Aorta (tissue), 5 donors: Measurements from ENCODE around the gene CEACAM19. TPM values are rescaled to one million over a fixed set of nuclear protein-coding genes. Genes with fewer than 3 reads are reported as not detected.
"Not testable (repeated sequence)": the region's sequence is repeated elsewhere in the genome, so short reads cannot be mapped to it uniquely, and the experiment has no call there.

Source experiments
- ATAC-seq: fragments of 200-7000 bp; cut with Tn5 transposase; one replicate; pipeline ENCODE4 v1.9.1; 2022; ENCODE audit warnings: moderate library complexity; ENCODE audit not compliant: low FRiP score
- DNase-seq, 2 donors: peaks; one replicate each; pipeline ENCODE4 v3.0.0-alpha.2; 2020
- H3K27ac ChIP-seq, 2 donors: one replicate each; pipeline ENCODE4 v1.5.1; 2013; ENCODE audit warnings: low read length in 2 of 2, mild to moderate bottlenecking in 2 of 2, moderate library complexity in 2 of 2, control low read depth in 1 of 2, inconsistent platforms in 1 of 2, low read depth in 1 of 2
- H3K27me3 ChIP-seq, 2 donors: one replicate each; pipeline ENCODE4 v1.6.1; 2013; ENCODE audit warnings: control low read depth in 1 of 2, low read length in 1 of 2, mild to moderate bottlenecking in 1 of 2, moderate library complexity in 1 of 2; ENCODE audit not compliant: insufficient read depth in 2 of 2, control insufficient read depth in 1 of 2
- H3K36me3 ChIP-seq, 2 donors: one replicate each; pipeline ENCODE4 v1.6.1; 2013; ENCODE audit warnings: control low read depth in 1 of 2, low read length in 1 of 2, mild to moderate bottlenecking in 1 of 2; ENCODE audit not compliant: insufficient read depth in 2 of 2, control insufficient read depth in 1 of 2
- H3K4me1 ChIP-seq, 2 donors: one replicate each; pipeline ENCODE4 v1.6.1; 2013; ENCODE audit warnings: low read length in 2 of 2, control low read depth in 1 of 2, mild to moderate bottlenecking in 1 of 2, moderate library complexity in 1 of 2; ENCODE audit not compliant: insufficient read depth in 2 of 2, control insufficient read depth in 1 of 2
- H3K4me3 ChIP-seq, 2 donors: one replicate each; pipeline ENCODE4 v1.5.1; 2013; ENCODE audit warnings: low read length in 2 of 2, control low read depth in 1 of 2, mild to moderate bottlenecking in 1 of 2
- H3K9me3 ChIP-seq: one replicate; pipeline ENCODE4 v1.6.1; 2013; ENCODE audit warnings: mild to moderate bottlenecking, low read length; ENCODE audit not compliant: control insufficient read depth
- WGBS, 2 donors: extraction: QIAGEN DNeasy Blood & Tissue Kit; methylation state at CpG; one replicate each; pipeline ENCODE4 v1.1.7; 2013; 5-methylcytosine and 5-hydroxymethylcytosine counted together
- intact Hi-C, 2 donors: fragments of 100-400 bp; cut with DNase I; formaldehyde crosslinking; loops; one replicate each; pipeline versions ENCODE4 v1.14.2 to v1.15.0; 2022
- polyA plus RNA-seq, 2 donors: library from polyadenylated mRNA; stranded (reverse); fragments of 200-250 nt; gene quantifications; one replicate each; pipeline ENCODE4 v1.2.3, GENCODE V29; 2013
- total RNA-seq, 2 donors: library from RNA; stranded (reverse); fragmentation: NEBNext Ultra II Directional; extraction: Animal tissue kit (Norgen Biotek cat#: 25700); gene quantifications; one replicate each; pipeline ENCODE4 v1.2.1, GENCODE V29; 2021
- donor health status: healthy with polysubstance abuse.
- donor health status: Bipolar disorder and iron deficiency.
- donor health status: DM: no; HTN: no; CAD: no.
- donor health status: DM: no; HTN: no; CAD: no.
- donor health status: DM: yes; HTN: yes; CAD: no.

The CEACAM19 gene
- total and polyA plus RNA-seq, 4 donors = 1.8 to 18.4 (median 12.7) TPM

DNA sequence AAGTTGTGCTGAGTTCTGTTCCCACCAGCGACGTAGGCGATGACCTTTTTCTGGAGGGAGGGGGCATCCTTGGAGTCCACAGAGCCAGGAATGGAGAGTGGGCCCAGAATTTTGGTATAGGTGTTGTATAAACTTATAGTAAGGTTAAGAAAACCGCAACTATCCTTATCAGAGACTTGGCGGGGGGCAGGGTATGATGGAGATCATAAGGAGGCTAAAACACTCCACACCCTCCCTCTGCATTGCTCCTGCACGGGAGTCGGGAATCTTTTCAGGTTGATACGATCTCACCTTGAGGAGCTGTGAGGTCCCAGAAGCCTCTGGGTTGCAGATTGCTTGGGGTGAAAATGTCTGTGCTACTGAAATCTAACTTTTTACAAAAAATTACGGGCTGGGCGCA lies 6.3 kb upstream of the CEACAM19 start:
- no peak for DNase-seq
- Histone ChIP-seq H3K27me3 (no peaks in the 10 kb centered on the region), H3K9me3 (no peaks in the 10 kb centered on the region), H3K27ac (no peak overlapping the region), H3K4me1 (no peaks in the 10 kb centered on the region), H3K4me3 (no peak overlapping the region), H3K36me3 (peaks cover 0 to 3% of the 10 kb centered on the region in 2 donors)
- WGBS, 2 donors = 90 to 92% methylated on average over 10 of the region's 10 CpGs
- intact Hi-C loops = no loop called here
- ATAC-seq = no peak

DNA sequence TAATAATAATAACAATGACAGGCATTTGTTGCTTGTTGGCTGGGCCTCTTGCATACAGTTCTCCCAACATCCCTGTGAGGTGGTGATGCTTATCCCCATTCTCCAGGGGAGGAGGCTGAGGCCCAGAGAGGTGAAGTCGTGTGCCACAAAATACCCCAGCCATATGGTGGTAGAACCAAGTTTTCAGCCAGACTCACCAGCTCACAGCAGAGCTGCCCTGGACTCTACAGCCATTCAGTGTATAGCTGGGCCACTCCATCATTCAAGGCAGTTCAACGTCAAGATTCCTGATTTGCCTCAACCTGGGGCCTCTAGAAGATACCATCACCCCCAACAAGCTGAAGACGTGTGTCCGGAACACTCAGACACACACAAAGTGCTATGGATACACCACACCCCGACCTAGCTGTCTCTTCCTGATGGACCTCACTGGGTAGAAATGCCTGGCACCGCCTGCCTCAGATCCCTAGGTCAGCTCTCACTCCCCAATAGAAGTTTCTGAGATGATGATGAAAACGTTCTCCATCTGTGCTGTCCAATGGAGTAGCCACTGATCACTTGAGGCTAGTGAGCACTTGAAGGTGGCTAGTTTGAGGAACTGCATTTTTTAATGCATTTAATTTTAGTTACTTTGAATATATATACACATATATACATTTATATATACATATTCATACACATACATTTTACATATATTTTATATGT lies 4.3 kb upstream of the CEACAM19 start:
- H3K27me3 ChIP-seq = no peaks in the 10 kb centered on the region
- no peak overlapping the region for H3K27ac ChIP-seq
- no peaks in the 10 kb centered on the region for H3K4me1 ChIP-seq
- 81 to 84% methylated on average over 7 of the region's 7 CpGs for WGBS, 2 donors
- no peaks in the 10 kb centered on the region for H3K9me3 ChIP-seq
- H3K36me3 ChIP-seq = peaks cover 0 to 3% of the 10 kb centered on the region in 2 donors
- ATAC-seq (no peak), DNase-seq (no peak)
- H3K4me3 ChIP-seq = no peak overlapping the region
- intact Hi-C loops = no loop called here

DNA sequence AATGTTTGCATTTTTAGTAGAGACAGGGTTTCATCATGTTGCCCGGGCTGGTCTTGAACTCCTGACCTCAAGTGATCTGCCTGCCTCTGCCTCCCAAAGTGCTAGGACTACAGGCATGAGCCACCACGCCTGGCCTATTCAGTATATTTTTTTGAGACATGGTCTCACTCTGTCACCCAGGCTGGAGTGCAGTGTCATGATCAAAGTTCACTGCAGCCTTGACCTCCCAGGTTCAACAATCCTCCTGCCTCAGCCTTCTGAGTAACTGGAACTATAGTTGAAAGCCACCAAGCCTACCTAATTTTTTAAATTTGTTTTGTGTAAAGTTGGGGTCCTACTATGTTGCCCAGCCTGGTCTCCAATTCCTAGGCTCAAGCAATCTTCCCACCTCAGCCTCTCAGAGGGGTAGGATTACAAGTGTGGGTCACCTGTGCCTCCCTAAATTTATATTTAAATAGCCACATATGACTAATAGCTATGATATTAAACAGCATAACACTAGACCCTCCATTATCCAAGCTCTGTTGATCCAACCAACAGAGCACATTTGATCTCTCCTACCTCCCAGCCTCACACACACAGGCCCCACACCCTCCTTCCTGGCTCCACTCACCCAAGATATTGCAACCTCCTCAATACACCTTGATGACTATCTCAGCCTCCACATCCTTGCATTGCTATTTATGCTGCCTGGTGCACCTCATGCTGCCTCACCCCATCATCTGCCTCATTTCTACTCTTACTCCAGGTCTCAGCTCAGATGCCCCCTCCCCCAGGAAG lies 2.1 kb upstream of the CEACAM19 start:
- Histone ChIP-seq H3K9me3 (no peaks in the 10 kb centered on the region), H3K4me1 (no peaks in the 10 kb centered on the region), H3K27me3 (no peaks in the 10 kb centered on the region), H3K27ac (no peak overlapping the region), H3K36me3 (no peaks in the 10 kb centered on the region), H3K4me3 (no peak overlapping the region)
- ATAC-seq = no peak
- intact Hi-C loops = no loop called here
- no peak for DNase-seq
- 82 to 83% methylated on average over 2 of the region's 2 CpGs for WGBS, 2 donors

DNA sequence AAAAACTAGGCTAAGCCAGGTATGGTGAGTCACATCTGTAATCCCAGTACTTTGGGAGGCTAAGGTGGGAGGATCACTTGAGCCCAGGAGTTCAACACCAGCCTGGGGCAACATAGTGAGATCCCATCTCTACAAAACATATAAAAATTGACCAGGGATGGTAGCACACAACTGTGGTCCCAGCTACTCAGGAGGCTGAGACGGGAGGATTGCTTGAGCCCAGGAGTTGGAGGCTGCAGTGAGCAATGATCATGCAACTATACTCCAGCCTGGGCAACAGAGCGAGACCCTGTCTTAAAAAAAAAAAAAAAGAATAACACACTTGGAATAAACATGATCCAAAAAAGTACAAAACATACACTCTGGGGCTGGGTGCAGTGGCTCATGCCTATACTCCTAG lies 1.3 kb upstream of the CEACAM19 start:
- H3K4me3 ChIP-seq, H3K27me3 ChIP-seq, ATAC-seq, H3K9me3 ChIP-seq, H3K4me1 ChIP-seq, H3K27ac ChIP-seq, intact Hi-C loops, H3K36me3 ChIP-seq, DNase-seq: not testable (repeated sequence)
- 96 to 98% methylated on average over 2 of the region's 2 CpGs for WGBS, 2 donors

DNA sequence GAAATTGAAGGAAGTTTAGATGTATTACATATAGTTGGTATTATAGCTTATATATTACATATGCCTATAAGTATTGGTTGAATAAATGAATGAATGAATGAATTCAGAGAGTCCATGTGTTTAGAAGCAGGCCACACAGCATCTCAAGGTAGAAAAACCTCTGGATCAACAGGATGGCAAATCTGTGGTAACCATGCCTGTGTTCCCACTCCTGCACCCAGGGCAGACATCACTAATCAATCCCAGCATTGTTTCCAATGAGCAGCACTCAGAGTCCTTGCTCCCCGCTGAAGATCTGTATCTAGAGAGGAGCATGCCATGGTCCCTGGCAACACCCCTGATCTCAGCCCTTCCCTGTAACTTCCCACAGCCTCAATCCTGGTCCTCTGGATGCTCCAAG lies 944 bp downstream of the CEACAM19 start:
- ATAC-seq (no peak), DNase-seq (no peak)
- Histone ChIP-seq H3K9me3 (no peaks in the 10 kb centered on the region), H3K4me1 (no peaks in the 10 kb centered on the region), H3K27me3 (no peaks in the 10 kb centered on the region), H3K36me3 (no peaks in the 10 kb centered on the region), H3K27ac (no peak overlapping the region), H3K4me3 (no peak overlapping the region)
- intact Hi-C loops = no loop called here
- WGBS, 2 donors = 81 to 85% methylated on average over 1 of the region's 1 CpG

DNA sequence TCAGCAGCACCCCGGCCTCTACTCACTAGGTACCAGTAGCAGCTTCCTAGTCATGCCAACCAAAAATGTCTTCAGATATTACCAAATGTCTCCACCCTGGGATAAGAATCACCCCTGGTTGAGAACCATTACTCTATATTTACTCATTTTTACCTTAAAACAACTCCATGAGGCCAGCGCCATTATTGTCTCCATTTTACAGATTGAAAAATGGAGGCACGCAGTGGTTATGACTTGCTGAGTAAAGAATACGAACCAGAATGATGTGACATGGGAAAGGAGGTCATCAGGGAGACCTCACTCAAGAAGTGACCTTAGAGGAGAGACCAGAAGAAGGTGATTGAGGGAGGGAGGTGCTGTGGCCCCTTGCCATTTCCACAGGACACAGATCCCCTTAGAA lies 2.2 kb downstream of the CEACAM19 start:
- no peak for ATAC-seq
- Histone ChIP-seq H3K36me3 (no peaks in the 10 kb centered on the region), H3K4me3 (no peak overlapping the region), H3K27me3 (no peaks in the 10 kb centered on the region), H3K27ac (no peak overlapping the region), H3K4me1 (no peaks in the 10 kb centered on the region), H3K9me3 (no peaks in the 10 kb centered on the region)
- 82 to 93% methylated on average over 4 of the region's 4 CpGs for WGBS, 2 donors
- no peak for DNase-seq
- intact Hi-C loops = no loop called here

DNA sequence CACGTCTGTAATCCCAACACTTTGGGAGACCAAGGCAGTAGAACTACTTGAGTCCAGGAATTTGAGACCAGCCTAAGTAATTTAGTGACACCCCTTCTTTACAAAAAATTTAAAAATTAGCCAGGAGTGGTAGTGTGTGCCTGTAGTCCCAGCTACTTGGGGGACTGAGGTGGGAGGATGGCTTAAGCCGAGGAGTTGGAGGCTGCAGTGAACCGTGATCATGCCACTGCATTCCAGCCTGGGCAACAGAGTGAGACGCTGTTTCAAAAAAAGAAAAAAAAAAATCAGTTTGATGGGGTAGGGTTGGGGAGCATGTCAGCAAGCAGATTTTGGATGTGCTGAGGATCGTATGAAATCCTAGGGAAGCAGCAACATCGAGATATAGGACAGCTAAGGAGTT lies 4.2 kb downstream of the CEACAM19 start:
- ATAC-seq (no peak), DNase-seq (no peak)
- Histone ChIP-seq H3K27me3 (no peaks in the 10 kb centered on the region), H3K27ac (no peak overlapping the region), H3K36me3 (no peaks in the 10 kb centered on the region), H3K4me3 (no peak overlapping the region), H3K4me1 (no peaks in the 10 kb centered on the region), H3K9me3 (no peaks in the 10 kb centered on the region)
- intact Hi-C loops = no loop called here
- WGBS, 2 donors = 82 to 89% methylated on average over 6 of the region's 6 CpGs

DNA sequence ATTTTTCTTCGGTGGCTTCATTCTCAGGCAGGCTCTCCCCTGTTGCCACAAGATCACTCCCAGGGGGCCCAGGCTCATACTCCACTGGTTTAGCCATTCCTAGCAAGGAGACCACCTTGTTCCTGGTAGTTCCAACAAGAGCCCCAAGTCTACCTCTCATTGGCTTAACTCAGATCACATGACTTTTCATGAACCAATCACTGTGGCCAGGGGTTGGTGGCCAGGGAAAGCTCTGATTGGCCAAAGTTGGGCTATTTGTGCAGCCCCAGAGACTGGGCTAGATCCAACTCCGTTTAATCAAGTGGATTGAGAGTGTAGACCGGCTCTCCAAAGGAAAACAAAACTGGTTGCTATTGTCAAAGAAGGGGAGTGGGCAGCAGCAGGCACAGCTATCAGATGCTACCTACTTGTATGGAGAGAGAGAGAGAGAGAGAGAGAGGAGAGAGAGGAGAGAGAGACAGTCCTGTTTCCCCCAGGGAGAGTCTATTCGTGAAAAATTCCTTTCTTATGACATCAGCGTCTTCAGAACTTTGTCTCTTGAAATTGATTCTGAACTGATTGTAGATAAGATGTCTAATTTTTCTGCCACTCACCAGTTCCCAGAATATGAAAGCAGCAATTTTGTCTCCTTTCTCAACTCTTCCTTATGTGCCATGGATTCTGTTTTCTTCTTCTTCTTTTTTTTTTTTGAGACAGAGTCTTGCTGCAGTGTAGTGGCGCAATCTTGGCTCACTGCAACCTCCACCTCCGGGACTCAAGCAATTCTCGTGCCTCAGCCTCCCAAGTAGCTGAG lies 5.9 kb downstream of the CEACAM19 start:
- Histone ChIP-seq H3K4me1 (no peaks in the 10 kb centered on the region), H3K27ac (no peak overlapping the region), H3K27me3 (no peaks in the 10 kb centered on the region), H3K36me3 (peaks cover 0 to 2% of the 10 kb centered on the region in 2 donors), H3K4me3 (no peak overlapping the region), H3K9me3 (no peaks in the 10 kb centered on the region)
- intact Hi-C loops = no loop called here
- 44 to 50% methylated on average over 8 of the region's 8 CpGs for WGBS, 2 donors
- DNase-seq (no peak), ATAC-seq (no peak)
